WTC11 (cell line): Measurements from ENCODE around the gene RBP3.

ENCODE experiments used
- AFF4 ChIP-seq: sonication (generic); formaldehyde crosslinking; IDR thresholded peaks from 2 replicates; pipeline ENCODE4 v1.8.1; 2023; ENCODE audit warnings: mild to moderate bottlenecking, missing genetic modification reagents, borderline replicate concordance
- ARID4B ChIP-seq: sonication (generic); formaldehyde crosslinking; IDR thresholded peaks from 2 replicates; pipeline ENCODE4 v1.8.0; 2023; ENCODE audit warnings: missing genetic modification reagents, mild to moderate bottlenecking, borderline replicate concordance
- CTCF ChIP-seq: fragments of 200-600 bp; IDR thresholded peaks from 2 replicates; pipeline ENCODE4 v1.8.0; 2022; ENCODE audit warnings: antibody characterized with exemption
- ESRRA ChIP-seq: sonication (generic); formaldehyde crosslinking; IDR thresholded peaks from 2 replicates; pipeline ENCODE4 v1.8.1; 2022; ENCODE audit warnings: mild to moderate bottlenecking, missing genetic modification reagents, borderline replicate concordance
- NR1H2 ChIP-seq: sonication (generic); formaldehyde crosslinking; IDR thresholded peaks from 2 replicates; pipeline ENCODE4 v1.9.0; 2021; ENCODE audit warnings: mild to moderate bottlenecking, moderate library complexity, missing genetic modification reagents
- PRRX2 ChIP-seq: fragments of 250-450 bp; sonication (Bioruptor Pico); IDR thresholded peaks from 2 replicates; pipeline ENCODE4 v1.8.0; 2021; ENCODE audit warnings: mild to moderate bottlenecking
- ZMAT4 ChIP-seq: fragments of 250-450 bp; sonication (Bioruptor Pico); IDR thresholded peaks from 2 replicates; pipeline ENCODE4 v1.9.0; 2021; ENCODE audit warnings: mild to moderate bottlenecking

- TF ChIP-seq ESRRA (CRISPR knock-in tag) (no peak), CTCF (no peak), ZMAT4 (CRISPR knock-in tag) (no peak), PRRX2 (no peak), ARID4B (no peak), NR1H2 (CRISPR knock-in tag) (no peak), AFF4 (no peak)
These were observed 21.7 kb upstream of the RBP3 start for GRCh38 chr10:47326306-47326926.
